GM12878 (cell line): Measurements from ENCODE around the gene DRAXIN. TPM values are rescaled to one million over a fixed set of nuclear protein-coding genes. Genes with fewer than 3 reads are reported as not detected.
A peak's percentile ranks its signal among the peaks of the same experiment; 100 is the strongest.

ENCODE experiments used
- ATAC-seq: fragments of 200-7000 bp; cut with Tn5 transposase; 3 replicates; pipeline ENCODE4 v1.9.1; 2020; ENCODE audit warnings: mild to moderate bottlenecking, moderate library complexity
- BruUV-seq: library from RNA; stranded (reverse); fragments of 400-500 nt; replicated peaks from 2 replicates; lab custom pipeline; 2021; lab: Mats Ljungman, UMichigan
- CTCF ChIA-PET: fragments of 300-600 bp; sonication (Branson Sonifier 250); formaldehyde crosslinking; extraction: SDS; loops from one replicate; lab custom pipeline; 2021; ENCODE audit warnings: inconsistent platforms; lab: Yijun Ruan, JAX
- POLR2A ChIA-PET: fragments of 350-600 bp; formaldehyde crosslinking; extraction: SDS; loops from one replicate; lab custom pipeline; 2021; ENCODE audit warnings: inconsistent platforms; lab: Charles Lee
- RAD21 ChIA-PET: fragments of 300-600 bp; sonication (Branson Sonifier 250); formaldehyde crosslinking; loops from one replicate; lab custom pipeline; 2023; ENCODE audit warnings: antibody characterized with exemption; ENCODE audit not compliant: unreplicated experiment; lab: Charles Lee
- SMC1A ChIA-PET: fragments of 300-600 bp; sonication (Branson Sonifier 250); formaldehyde crosslinking; loops from one replicate; lab custom pipeline; 2023; ENCODE audit not compliant: unreplicated experiment, uncharacterized antibody; lab: Charles Lee
- DNase-seq: peaks from one replicate; pipeline ENCODE4 v3.0.0-alpha.2; 2011; ENCODE audit warnings: low read depth, low spot score
- FAIRE-seq: peaks from 3 replicates; lab custom pipeline; 2011; peaks lifted over from hg19 to GRCh38; lab: Jason Lieb, UNC
- H2AFZ ChIP-seq: 2 replicates; pipeline ENCODE4 v1.6.0; 2011; ENCODE audit warnings: low read depth, low read length, control low read depth; ENCODE audit not compliant: control insufficient read depth
- H3K27ac ChIP-seq: 2 replicates; pipeline ENCODE4 v1.5.1; 2011; ENCODE audit warnings: control low read depth; ENCODE audit not compliant: control insufficient read depth, insufficient read depth
- H3K27me3 ChIP-seq, 2 experiments: replicated peaks in 1 of 2; 2 replicates each; pipeline versions ENCODE4 v1.6.0 to v1.6.1; 2011; ENCODE audit warnings: low read length in 1 of 2; ENCODE audit not compliant: control insufficient read depth in 2 of 2, insufficient read depth in 2 of 2
- H3K36me3 ChIP-seq, 2 experiments: 2 replicates each; pipeline ENCODE4 v1.5.1; 2011; ENCODE audit warnings: low read length in 1 of 2; ENCODE audit not compliant: control insufficient read depth in 2 of 2, insufficient read depth in 2 of 2
- H3K4me1 ChIP-seq: 2 replicates; pipeline ENCODE4 v1.6.1; 2011; ENCODE audit warnings: mild to moderate bottlenecking, low read length, moderate library complexity, mixed read lengths; ENCODE audit not compliant: control insufficient read depth, insufficient read depth
- H3K4me2 ChIP-seq: 2 replicates; pipeline ENCODE4 v1.6.0; 2011; ENCODE audit warnings: control low read depth; ENCODE audit not compliant: control insufficient read depth, insufficient read depth
- H3K4me3 ChIP-seq: fragments of 200-600 bp; sonication (generic); 2 replicates; pipeline ENCODE4 v1.5.1; 2016
- H3K79me2 ChIP-seq: 2 replicates; pipeline ENCODE4 v1.6.0; 2011; ENCODE audit warnings: low read length; ENCODE audit not compliant: control insufficient read depth, insufficient read depth
- H3K9ac ChIP-seq: 2 replicates; pipeline ENCODE4 v1.8.0; 2011; ENCODE audit warnings: low read length, control low read depth, mixed read lengths; ENCODE audit not compliant: control insufficient read depth, insufficient read depth
- H3K9me3 ChIP-seq: replicated peaks from 3 replicates; pipeline ENCODE4 v1.5.1; 2011; ENCODE audit warnings: mild to moderate bottlenecking, low read length; ENCODE audit not compliant: control insufficient read depth, insufficient read depth
- H4K20me1 ChIP-seq: 2 replicates; pipeline ENCODE4 v1.6.0; 2011; ENCODE audit not compliant: control insufficient read depth, insufficient read depth
- FOXM1 ChIP-seq: IDR thresholded peaks from 2 replicates; pipeline ENCODE4 v1.6.1; 2012; ENCODE audit warnings: low read depth, mild to moderate bottlenecking, inconsistent platforms, low read length, moderate library complexity
- RBBP5 ChIP-seq: fragments of 200-600 bp; sonication (generic); conservative IDR thresholded peaks from 2 replicates; pipeline ENCODE4 v1.6.1; 2016
- SKIL ChIP-seq: fragments of 450-650 bp; IDR thresholded peaks from 2 replicates; pipeline ENCODE4 v1.6.1; 2017; ENCODE audit warnings: mild to moderate bottlenecking, low read depth, inconsistent platforms; ENCODE audit not compliant: poor library complexity, severe bottlenecking
- ZBTB40 ChIP-seq: fragments of 450-650 bp; IDR thresholded peaks from 2 replicates; pipeline ENCODE4 v1.6.1; 2016; ENCODE audit warnings: mild to moderate bottlenecking, moderate library complexity, borderline replicate concordance
- ZNF207 ChIP-seq: fragments of 450-650 bp; IDR thresholded peaks from 2 replicates; pipeline ENCODE4 v1.6.1; 2014; ENCODE audit warnings: antibody characterized with exemption, mild to moderate bottlenecking, borderline replicate concordance
- ZNF217 ChIP-seq: fragments of 450-650 bp; IDR thresholded peaks from 2 replicates; pipeline ENCODE4 v1.6.1; 2017; ENCODE audit warnings: antibody characterized with exemption, mild to moderate bottlenecking
- WGBS: methylation state at CpG from one replicate; pipeline ENCODE4 v1.1.6; 2016; ENCODE audit warnings: low lambda C conversion rate; ENCODE audit not compliant: insufficient replicate concordance, insufficient coverage; ENCODE audit errors: missing lambda C conversion rate; 5-methylcytosine and 5-hydroxymethylcytosine counted together
- in situ Hi-C: fragments of 300-500 bp; cut with MboI; formaldehyde crosslinking; loops from 9 replicates; pipeline ENCODE4 v1.14.3; 2018; ENCODE audit warnings: mixed read lengths
- intact Hi-C: fragments of 100-400 bp; cut with micrococcal nuclease; formaldehyde crosslinking; loops from one replicate; pipeline ENCODE4 v1.14.2; 2022; ENCODE audit not compliant: unreplicated experiment
- polyA plus RNA-seq, 11 experiments: library from polyadenylated mRNA; depleted of rRNA in 4 of 11; unstranded in 6 of 11; stranded (reverse) in 5 of 11; fragments of >200 nt; fragmentation: Nextera tagmentation in 4 of 11; fragmentation: Illumina TruSeq in 1 of 11; extraction: Ambion mirVana in 4 of 11; extraction: Trizol in 1 of 11; gene quantifications; 1 replicate in 1 of 11; 2 replicates in 10 of 11; pipeline versions ENCODE4 v1.2.1 to v1.2.3, GENCODE V29; 2011 to 2016; ENCODE audit warnings: inconsistent platforms in 2 of 11, missing spikeins in 2 of 11, low read depth in 1 of 11
- total RNA-seq, 4 experiments: library from RNA; depleted of rRNA in 3 of 4; stranded (reverse); fragments of >200 nt in 3 of 4; fragmentation: Illumina TruSeq in 1 of 4; extraction: Trizol in 1 of 4; gene quantifications; 2 replicates each; pipeline versions ENCODE4 v1.2.1 to v1.2.3, GENCODE V29; 2013 to 2021

DRAXIN gene
- total and polyA plus RNA-seq, 10 of the 15 experiments (the other 5 are each of a cell fraction or from before 2014, with no cell fraction given): 0.01 to 0.05 (median 0.03) TPM; not detected in 3

GRCh38 chr1:11727119-11727518 is 35.6 kb downstream of the DRAXIN start:
- Histone ChIP-seq H3K4me1 (peaks cover 10% of the 10 kb centered on the region), H3K79me2 (no peaks in the 10 kb centered on the region), H3K4me3 (no peak overlapping the region), H3K27me3 (no peaks in the 10 kb centered on the region), H3K36me3 (no peaks in the 10 kb centered on the region), H3K27ac (no peak overlapping the region), H3K9me3 (no peaks in the 10 kb centered on the region), H3K4me2 (no peak overlapping the region), H2AFZ (no peak overlapping the region), H4K20me1 (no peaks in the 10 kb centered on the region), H3K9ac (no peak overlapping the region)
- no TSS peak for BruUV-seq
- RAD21 ChIA-PET: interaction anchor here (1.5 kb wide), 1 partner anchor 83 kb away, joined by 3 read pairs; no protein-coding TSS in a partner anchor
- DNase-seq: no peak
- in situ Hi-C loops: no loop called here
- TF ChIP-seq SKIL (no peak), FOXM1 (no peak), ZBTB40 (peak; percentile 69), RBBP5 (no peak), ZNF207 (no peak), ZNF217 (no peak)
- intact Hi-C loops: no loop called here
- SMC1A ChIA-PET: no interaction called here
- CTCF ChIA-PET: interaction anchor here (0.8 kb wide), 1 partner anchor 83 kb away, joined by 3 read pairs; no protein-coding TSS in a partner anchor
- POLR2A ChIA-PET: no interaction called here
- no peak for FAIRE-seq
- ATAC-seq: no peak
- 61% methylated on average over 4 of the region's 4 CpGs for WGBS
